SKM-1 (cell line): ENCODE data around the gene LRRFIP2.

Experiments
- DNase-seq: peaks from one replicate; lab custom pipeline; 2025; ENCODE audit not compliant: unreplicated experiment; lab: John Stamatoyannopoulos, UW

LRRFIP2 gene

GRCh38 chr3:37029111-37029510 lies 145.3 kb downstream of the LRRFIP2 start:
- no peak for DNase-seq

GRCh38 chr3:37028329-37028728 lies 146.1 kb downstream of the LRRFIP2 start:
- no peak for DNase-seq

- DNase-seq: no peak
Observed at GRCh38 chr3:37026851-37027250, 147.5 kb downstream of the LRRFIP2 start.

GRCh38 chr3:37025561-37026335 lies 148.6 kb downstream of the LRRFIP2 start:
- DNase-seq: no peak

- DNase-seq: peak; percentile 84
Observed at GRCh38 chr3:37024820-37025405, 149.5 kb downstream of the LRRFIP2 start.

- DNase-seq: no peak
Observed at GRCh38 chr3:37024092-37024491, 150.3 kb downstream of the LRRFIP2 start.

GRCh38 chr3:37017683-37018082 lies 156.7 kb downstream of the LRRFIP2 start:
- DNase-seq: no peak

- DNase-seq: no peak
Observed at GRCh38 chr3:37016903-37017302, 157.5 kb downstream of the LRRFIP2 start.

- no peak for DNase-seq
Observed at GRCh38 chr3:37015642-37016041, 158.7 kb downstream of the LRRFIP2 start.

- no peak for DNase-seq
Observed at GRCh38 chr3:37014620-37015019, 159.8 kb downstream of the LRRFIP2 start.
